GM12878 (cell line): ENCODE results near the gene DLL1. TPM values are rescaled to one million over a fixed set of nuclear protein-coding genes. Genes with fewer than 3 reads are reported as not detected.
A peak's percentile ranks its signal among the peaks of the same experiment; 100 is the strongest.

Source experiments
- ATAC-seq: fragments of 200-7000 bp; cut with Tn5 transposase; 3 replicates; pipeline ENCODE4 v1.9.1; 2020; ENCODE audit warnings: mild to moderate bottlenecking, moderate library complexity
- BruUV-seq: library from RNA; stranded (reverse); fragments of 400-500 nt; replicated peaks from 2 replicates; lab custom pipeline; 2021; lab: Mats Ljungman, UMichigan
- CTCF ChIA-PET: fragments of 300-600 bp; sonication (Branson Sonifier 250); formaldehyde crosslinking; extraction: SDS; loops from one replicate; lab custom pipeline; 2021; ENCODE audit warnings: inconsistent platforms; lab: Yijun Ruan, JAX
- POLR2A ChIA-PET: fragments of 350-600 bp; formaldehyde crosslinking; extraction: SDS; loops from one replicate; lab custom pipeline; 2021; ENCODE audit warnings: inconsistent platforms; lab: Charles Lee
- RAD21 ChIA-PET: fragments of 300-600 bp; sonication (Branson Sonifier 250); formaldehyde crosslinking; loops from one replicate; lab custom pipeline; 2023; ENCODE audit warnings: antibody characterized with exemption; ENCODE audit not compliant: unreplicated experiment; lab: Charles Lee
- SMC1A ChIA-PET: fragments of 300-600 bp; sonication (Branson Sonifier 250); formaldehyde crosslinking; loops from one replicate; lab custom pipeline; 2023; ENCODE audit not compliant: unreplicated experiment, uncharacterized antibody; lab: Charles Lee
- DNase-seq: peaks from one replicate; pipeline ENCODE4 v3.0.0-alpha.2; 2011; ENCODE audit warnings: low read depth, low spot score
- FAIRE-seq: peaks from 3 replicates; lab custom pipeline; 2011; peaks lifted over from hg19 to GRCh38; lab: Jason Lieb, UNC
- H2AFZ ChIP-seq: 2 replicates; pipeline ENCODE4 v1.6.0; 2011; ENCODE audit warnings: low read depth, low read length, control low read depth; ENCODE audit not compliant: control insufficient read depth
- H3K27ac ChIP-seq: 2 replicates; pipeline ENCODE4 v1.5.1; 2011; ENCODE audit warnings: control low read depth; ENCODE audit not compliant: control insufficient read depth, insufficient read depth
- H3K27me3 ChIP-seq, 2 experiments: replicated peaks in 1 of 2; 2 replicates each; pipeline versions ENCODE4 v1.6.0 to v1.6.1; 2011; ENCODE audit warnings: low read length in 1 of 2; ENCODE audit not compliant: control insufficient read depth in 2 of 2, insufficient read depth in 2 of 2
- H3K36me3 ChIP-seq, 2 experiments: 2 replicates each; pipeline ENCODE4 v1.5.1; 2011; ENCODE audit warnings: low read length in 1 of 2; ENCODE audit not compliant: control insufficient read depth in 2 of 2, insufficient read depth in 2 of 2
- H3K4me1 ChIP-seq: 2 replicates; pipeline ENCODE4 v1.6.1; 2011; ENCODE audit warnings: mild to moderate bottlenecking, low read length, moderate library complexity, mixed read lengths; ENCODE audit not compliant: control insufficient read depth, insufficient read depth
- H3K4me2 ChIP-seq: 2 replicates; pipeline ENCODE4 v1.6.0; 2011; ENCODE audit warnings: control low read depth; ENCODE audit not compliant: control insufficient read depth, insufficient read depth
- H3K4me3 ChIP-seq: fragments of 200-600 bp; sonication (generic); 2 replicates; pipeline ENCODE4 v1.5.1; 2016
- H3K79me2 ChIP-seq: 2 replicates; pipeline ENCODE4 v1.6.0; 2011; ENCODE audit warnings: low read length; ENCODE audit not compliant: control insufficient read depth, insufficient read depth
- H3K9ac ChIP-seq: 2 replicates; pipeline ENCODE4 v1.8.0; 2011; ENCODE audit warnings: low read length, control low read depth, mixed read lengths; ENCODE audit not compliant: control insufficient read depth, insufficient read depth
- H3K9me3 ChIP-seq: replicated peaks from 3 replicates; pipeline ENCODE4 v1.5.1; 2011; ENCODE audit warnings: mild to moderate bottlenecking, low read length; ENCODE audit not compliant: control insufficient read depth, insufficient read depth
- H4K20me1 ChIP-seq: 2 replicates; pipeline ENCODE4 v1.6.0; 2011; ENCODE audit not compliant: control insufficient read depth, insufficient read depth
- BCL11A ChIP-seq: IDR thresholded peaks from 2 replicates; pipeline ENCODE4 v1.6.1; 2011; ENCODE audit warnings: low read depth, low read length
- BMI1 ChIP-seq: fragments of 450-650 bp; IDR thresholded peaks from 2 replicates; pipeline ENCODE4 v1.6.1; 2016; ENCODE audit warnings: mild to moderate bottlenecking, moderate library complexity, borderline replicate concordance
- CREM ChIP-seq: IDR thresholded peaks from 2 replicates; pipeline ENCODE4 v1.6.1; 2014; ENCODE audit warnings: antibody characterized with exemption, low read depth
- CUX1 ChIP-seq: IDR thresholded peaks from 2 replicates; pipeline ENCODE4 v1.6.1; 2012; ENCODE audit warnings: improper control_type of control experiment, low read depth, low read length; ENCODE audit not compliant: insufficient replicate concordance
- MYC ChIP-seq: IDR thresholded peaks from 2 replicates; pipeline ENCODE4 v1.6.1; 2011; ENCODE audit warnings: mild to moderate bottlenecking, low read length, moderate library complexity, inconsistent platforms; ENCODE audit not compliant: insufficient read depth, insufficient replicate concordance, insufficient read length, severe bottlenecking
- POLR2AphosphoS2 ChIP-seq: IDR thresholded peaks from 2 replicates; pipeline ENCODE4 v1.6.1; 2011; ENCODE audit warnings: low read depth, mild to moderate bottlenecking, low read length, improper control_type of control experiment, moderate library complexity
- POU2F2 ChIP-seq: IDR thresholded peaks from 3 replicates; pipeline ENCODE4 v1.6.1; 2011; ENCODE audit warnings: low read depth, mild to moderate bottlenecking, low read length, borderline replicate concordance
- RB1 ChIP-seq: fragments of 450-650 bp; formaldehyde crosslinking; IDR thresholded peaks from 2 replicates; pipeline ENCODE4 v1.6.1; 2017; ENCODE audit warnings: mild to moderate bottlenecking, borderline replicate concordance
- SIN3A ChIP-seq: IDR thresholded peaks from 2 replicates; pipeline ENCODE4 v1.6.1; 2012; ENCODE audit warnings: low read depth, low read length, improper control_type of control experiment
- SREBF2 ChIP-seq: IDR thresholded peaks from 2 replicates; pipeline ENCODE4 v1.6.1; 2012; ENCODE audit warnings: mild to moderate bottlenecking, low read length
- SRF ChIP-seq, 2 experiments: IDR thresholded peaks; 2 replicates each; pipeline ENCODE4 v1.6.1; 2011; ENCODE audit warnings: low read depth in 2 of 2, low read length in 2 of 2, mild to moderate bottlenecking in 1 of 2, moderate library complexity in 1 of 2
- STAT1 ChIP-seq: fragments of 450-650 bp; conservative IDR thresholded peaks from 2 replicates; pipeline ENCODE4 v1.6.1; 2014; ENCODE audit warnings: antibody characterized with exemption, mild to moderate bottlenecking
- ZBED1 ChIP-seq: IDR thresholded peaks from 2 replicates; pipeline ENCODE4 v1.6.1; 2016; ENCODE audit warnings: borderline replicate concordance
- WGBS: methylation state at CpG from one replicate; pipeline ENCODE4 v1.1.6; 2016; ENCODE audit warnings: low lambda C conversion rate; ENCODE audit not compliant: insufficient replicate concordance, insufficient coverage; ENCODE audit errors: missing lambda C conversion rate; 5-methylcytosine and 5-hydroxymethylcytosine counted together
- in situ Hi-C: fragments of 300-500 bp; cut with MboI; formaldehyde crosslinking; loops from 9 replicates; pipeline ENCODE4 v1.14.3; 2018; ENCODE audit warnings: mixed read lengths
- intact Hi-C: fragments of 100-400 bp; cut with micrococcal nuclease; formaldehyde crosslinking; loops from one replicate; pipeline ENCODE4 v1.14.2; 2022; ENCODE audit not compliant: unreplicated experiment
- polyA plus RNA-seq, 11 experiments: library from polyadenylated mRNA; depleted of rRNA in 4 of 11; unstranded in 6 of 11; stranded (reverse) in 5 of 11; fragments of >200 nt; fragmentation: Nextera tagmentation in 4 of 11; fragmentation: Illumina TruSeq in 1 of 11; extraction: Ambion mirVana in 4 of 11; extraction: Trizol in 1 of 11; gene quantifications; 1 replicate in 1 of 11; 2 replicates in 10 of 11; pipeline versions ENCODE4 v1.2.1 to v1.2.3, GENCODE V29; 2011 to 2016; ENCODE audit warnings: inconsistent platforms in 2 of 11, missing spikeins in 2 of 11, low read depth in 1 of 11
- total RNA-seq, 4 experiments: library from RNA; depleted of rRNA in 3 of 4; stranded (reverse); fragments of >200 nt in 3 of 4; fragmentation: Illumina TruSeq in 1 of 4; extraction: Trizol in 1 of 4; gene quantifications; 2 replicates each; pipeline versions ENCODE4 v1.2.1 to v1.2.3, GENCODE V29; 2013 to 2021

The DLL1 gene
- total and polyA plus RNA-seq, 10 of the 15 experiments (the other 5 are each of a cell fraction or from before 2014, with no cell fraction given) = 0.02 to 0.80 (median 0.19) TPM

GRCh38 chr6:170317076-170317475 lies 26.2 kb upstream of the DLL1 start:
- in situ Hi-C loops (no loop called here), intact Hi-C loops (no loop called here)
- DNase-seq (no peak), ATAC-seq (no peak), FAIRE-seq (no peak)
- no peak overlapping the region for H3K27ac ChIP-seq
- H3K4me2 ChIP-seq = no peak overlapping the region
- RAD21 ChIA-PET = no interaction called here
- POLR2A ChIA-PET = interaction anchor here (1.4 kb wide), 1 partner anchor 9 kb away, joined by 4 read pairs; no protein-coding TSS in a partner anchor
- no peaks in the 10 kb centered on the region for H3K4me1 ChIP-seq
- no peaks in the 10 kb centered on the region for H4K20me1 ChIP-seq
- no peak overlapping the region for H3K9ac ChIP-seq
- CTCF ChIA-PET = no interaction called here
- H3K27me3 ChIP-seq = no peaks in the 10 kb centered on the region
- TF ChIP-seq POLR2AphosphoS2 = no peak
- no peak for TF ChIP-seq SIN3A
- TF ChIP-seq BMI1 = no peak
- no peak for TF ChIP-seq BCL11A
- no peak for TF ChIP-seq MYC
- TF ChIP-seq RB1 = no peak
- no peak overlapping the region for H3K4me3 ChIP-seq
- H2AFZ ChIP-seq = no peak overlapping the region
- SMC1A ChIA-PET = no interaction called here
- peaks cover 0 to 6% of the 10 kb centered on the region in 2 experiments; a peak in 3 of 4 replicates for H3K36me3 ChIP-seq
- H3K9me3 ChIP-seq = no peaks in the 10 kb centered on the region; the same call in 2 of the 3 replicates
- H3K79me2 ChIP-seq = peaks cover 8% of the 10 kb centered on the region
- 100% methylated on average over 1 of the region's 1 CpG for WGBS
- BruUV-seq = no TSS peak

- ATAC-seq (peak; percentile 56; the same call in 2 of the 3 replicates), FAIRE-seq (peak; percentile 23)
- WGBS = 73% methylated on average over 4 of the region's 4 CpGs
- no peak for TF ChIP-seq CUX1
- TF ChIP-seq STAT1 = no peak
- TF ChIP-seq ZBED1 = no peak
- no peak for TF ChIP-seq POLR2AphosphoS2
- no peak for TF ChIP-seq SRF (IDR thresholded peaks at IDR 0.05; ENCODE audit: low read depth in 2 of 2, low read length in 2 of 2)
- no peak for TF ChIP-seq CREM
- no peak for TF ChIP-seq POU2F2
- no peak for TF ChIP-seq SREBF2
Measured at GRCh38 chr6:170316071-170316470, 25.2 kb upstream of the DLL1 start.

More at GRCh38 chr6:170316071-170316470, 25.2 kb upstream of the DLL1 start:
- no peak overlapping the region for H3K4me2 ChIP-seq
- H4K20me1 ChIP-seq = no peaks in the 10 kb centered on the region
- peaks cover 15% of the 10 kb centered on the region for H3K79me2 ChIP-seq
- H3K4me1 ChIP-seq = no peaks in the 10 kb centered on the region
- H3K4me3 ChIP-seq = no peak overlapping the region
- in situ Hi-C loops = no loop called here
- CTCF ChIA-PET = no interaction called here
- no peaks in the 10 kb centered on the region; the same call in 2 of the 3 replicates for H3K9me3 ChIP-seq
- H3K27me3 ChIP-seq = no peaks in the 10 kb centered on the region
- POLR2A ChIA-PET = no interaction called here
- DNase-seq = no peak
- SMC1A ChIA-PET = interaction anchor here (0.8 kb wide), 1 partner anchor 41 kb away, joined by 3 read pairs; no protein-coding TSS in a partner anchor
- peaks cover 0 to 6% of the 10 kb centered on the region in 2 experiments; a peak in 2 of 4 replicates for H3K36me3 ChIP-seq
- BruUV-seq = no TSS peak
- no peak overlapping the region for H3K27ac ChIP-seq
- no peak overlapping the region for H3K9ac ChIP-seq
- no peak overlapping the region for H2AFZ ChIP-seq
- intact Hi-C loops = no loop called here
- RAD21 ChIA-PET = no interaction called here
